HG03064 (cell line): ENCODE results near the gene ZNF99.
"Not testable (repeated sequence)": the region's sequence is repeated elsewhere in the genome, so short reads cannot be mapped to it uniquely, and the experiment has no call there.

Source experiments
- ATAC-seq: cut with Tn5 transposase; IDR thresholded peaks from one replicate; pipeline ENCODE4 v1.9.1; 2021; ENCODE audit warnings: low read depth; ENCODE audit not compliant: unreplicated experiment

Gene ZNF99

DNA sequence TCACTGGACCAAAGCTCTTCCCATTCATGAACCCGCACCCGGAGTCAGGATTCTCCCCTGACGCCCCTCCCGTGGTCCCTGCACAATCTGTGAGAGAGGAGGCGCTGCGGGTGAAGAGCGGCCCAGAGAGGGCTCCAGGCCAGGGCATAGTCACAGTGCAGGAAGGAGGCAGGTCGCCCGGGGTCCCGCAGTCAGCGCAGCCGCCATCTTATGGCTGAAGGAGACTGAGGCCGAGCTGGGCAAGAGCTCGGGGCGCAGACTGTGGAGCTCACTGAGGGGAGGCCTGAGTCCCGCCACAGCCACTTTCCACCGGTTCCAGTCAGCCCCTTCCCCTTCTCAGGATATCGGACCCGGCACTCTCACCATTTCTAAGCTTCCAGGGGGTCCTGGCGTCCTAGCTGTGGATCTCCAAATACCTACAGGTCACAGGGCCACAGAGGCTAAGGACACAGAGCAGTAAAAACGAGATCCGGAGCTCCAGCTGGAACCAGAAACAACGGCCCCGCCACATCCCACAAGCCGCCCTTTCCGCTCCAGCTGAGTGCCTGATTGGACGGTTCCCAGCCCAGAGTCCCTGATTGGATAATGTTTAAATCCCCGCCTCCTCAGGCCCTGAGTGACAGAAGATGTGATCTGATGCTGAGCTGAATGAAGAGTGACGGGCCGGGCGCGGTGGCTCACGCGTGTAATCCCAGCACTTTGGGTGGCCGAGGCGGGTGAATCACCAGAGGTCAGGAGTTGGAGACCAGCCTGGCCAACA is at the start of gene ZNF99:
Gene ZNF99 (minus strand): TSS at position 501 of the 760 bp plus-strand sequence. CDS start 135 bp downstream, at position 366.
- ATAC-seq, result no peak

DNA sequence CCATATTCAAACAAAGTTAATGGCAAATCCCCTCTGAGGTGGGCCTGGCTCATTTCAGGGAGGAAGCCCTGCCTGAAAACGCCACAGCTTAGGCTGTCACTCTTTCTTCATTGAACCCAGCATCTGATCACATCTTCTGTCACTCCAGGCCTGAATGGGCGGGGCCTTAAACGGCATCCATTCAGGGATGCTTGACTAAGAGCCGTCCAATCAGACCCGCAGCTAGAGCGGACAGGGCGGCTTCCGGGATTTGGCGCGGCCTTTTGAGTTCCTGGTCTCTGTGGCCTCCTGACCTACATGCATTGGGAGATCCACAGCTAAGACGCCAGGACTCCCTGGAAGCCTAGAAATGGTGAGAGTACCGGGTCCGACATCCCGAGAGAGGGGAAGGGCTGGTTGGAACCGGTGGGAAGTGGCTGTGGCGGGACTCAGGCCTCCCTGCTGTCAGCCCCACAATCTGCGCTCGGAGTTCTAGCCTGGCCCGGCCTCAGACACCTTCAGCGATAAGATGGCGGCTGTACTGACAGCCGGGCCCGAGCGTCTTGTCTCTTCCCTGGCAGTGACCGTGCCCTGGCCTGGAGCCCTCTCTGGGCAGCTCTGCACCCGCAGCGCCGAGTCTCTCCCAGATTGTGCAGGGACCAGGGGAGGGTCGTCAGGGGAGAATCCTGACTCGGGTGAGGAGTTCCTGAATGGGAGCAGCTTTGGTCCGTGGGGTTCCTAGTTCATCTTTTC is 48.2 kb upstream of the ZNF99 start, which contains the start of gene ZNF723:
Gene ZNF723 (plus strand): TSS at position 261 of the 732 bp plus-strand sequence. CDS start 89 bp downstream, at position 350.
- no peak for ATAC-seq

GRCh38 chr19:22831211-22831610 is 47.3 kb upstream of the ZNF99 start:
- no peak for ATAC-seq

DNA sequence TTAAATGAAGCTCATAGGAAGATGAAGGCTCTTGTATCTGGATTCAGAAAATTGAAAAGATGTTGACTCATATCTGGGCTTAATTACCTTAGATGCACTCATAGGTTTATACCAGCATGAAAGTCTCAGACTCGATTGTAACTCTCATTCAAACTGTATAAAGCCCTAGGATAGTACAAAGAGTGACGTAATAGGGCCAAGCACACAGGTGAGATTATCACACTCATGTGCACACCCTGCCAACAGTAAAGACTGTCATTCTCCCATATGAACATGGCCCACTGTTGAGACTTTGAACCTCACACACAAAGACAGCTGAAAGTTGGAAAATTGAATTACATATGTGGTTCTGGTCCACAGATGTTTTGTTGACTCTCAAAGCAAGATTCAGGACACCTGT is 30.2 kb upstream of the ZNF99 start:
- ATAC-seq, result no peak

- ATAC-seq, result no peak
These were observed 23.3 kb upstream of the ZNF99 start for GRCh38 chr19:22807061-22807835.

GRCh38 chr19:22806418-22806817 is 22.5 kb upstream of the ZNF99 start:
- no peak for ATAC-seq

GRCh38 chr19:22797040-22797439 is 13.1 kb upstream of the ZNF99 start:
- ATAC-seq, result no peak

- not testable (repeated sequence) for ATAC-seq
These were observed 8.9 kb upstream of the ZNF99 start for GRCh38 chr19:22792863-22793262.

GRCh38 chr19:22735911-22736645 is 47.9 kb downstream of the ZNF99 start:
- ATAC-seq, result no peak

DNA sequence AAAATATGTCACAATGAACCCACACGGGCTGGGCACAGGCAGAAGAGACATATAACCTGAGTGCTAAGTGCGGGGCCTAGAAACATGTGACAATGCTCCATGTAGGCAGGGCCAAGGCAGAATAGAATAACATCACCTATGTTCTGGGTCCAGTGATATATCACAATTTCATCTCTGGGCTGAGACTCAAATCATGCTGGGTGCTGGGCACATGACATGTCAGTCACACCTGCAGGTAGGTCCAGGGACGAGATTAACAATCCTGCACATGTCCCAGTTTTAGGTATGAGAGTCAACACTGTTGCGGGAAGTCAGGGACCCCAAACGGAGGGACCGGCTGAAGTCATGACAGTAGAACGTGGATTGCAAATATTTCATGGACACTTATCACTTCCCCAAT is 50.3 kb downstream of the ZNF99 start:
- no peak for ATAC-seq

GRCh38 chr19:22728214-22728613 is 55.7 kb downstream of the ZNF99 start:
- ATAC-seq, result not testable (repeated sequence)

GRCh38 chr19:22721533-22721932 is 62.4 kb downstream of the ZNF99 start:
- not testable (repeated sequence) for ATAC-seq

DNA sequence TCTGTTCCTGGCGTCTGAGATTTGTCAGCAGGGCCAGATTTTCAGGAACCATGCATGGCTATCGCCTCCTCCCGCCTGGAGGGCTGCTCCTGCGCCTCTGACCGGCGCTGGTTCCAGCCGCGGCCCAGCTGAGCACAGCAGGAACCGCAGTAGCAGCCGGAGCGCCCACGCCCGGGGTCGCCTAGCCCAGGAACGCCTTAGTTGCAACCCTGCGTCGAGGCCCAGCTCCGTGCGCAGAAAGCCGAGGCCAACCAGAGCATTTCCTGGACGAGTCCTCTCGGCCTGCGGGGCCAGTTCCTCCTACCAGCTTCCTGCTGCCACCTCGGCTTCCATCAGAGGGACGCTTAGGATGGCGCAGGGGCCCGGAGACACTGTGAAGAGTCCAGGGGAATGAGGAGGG is 75.0 kb downstream of the ZNF99 start:
- no peak for ATAC-seq

DNA sequence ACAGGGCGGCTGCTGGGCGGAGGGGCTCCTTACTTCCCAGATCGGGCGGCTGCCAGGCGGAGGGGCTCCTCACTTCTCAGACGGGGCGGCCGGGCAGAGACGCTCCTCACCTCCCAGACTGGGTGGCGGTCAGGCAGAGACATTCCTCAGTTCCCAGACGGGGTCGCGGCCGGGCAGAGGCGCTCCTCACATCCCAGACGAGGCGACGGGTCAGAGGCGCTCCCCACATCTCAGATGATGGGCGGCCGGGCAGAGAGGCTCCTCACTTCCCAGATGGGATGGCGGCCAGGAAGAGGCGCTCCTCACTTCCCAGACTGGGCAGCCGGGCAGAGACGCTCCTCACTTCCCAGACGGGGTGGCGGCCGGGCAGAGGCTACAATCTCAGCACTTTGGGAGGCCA is 80.9 kb downstream of the ZNF99 start:
- ATAC-seq, result not testable (repeated sequence)

DNA sequence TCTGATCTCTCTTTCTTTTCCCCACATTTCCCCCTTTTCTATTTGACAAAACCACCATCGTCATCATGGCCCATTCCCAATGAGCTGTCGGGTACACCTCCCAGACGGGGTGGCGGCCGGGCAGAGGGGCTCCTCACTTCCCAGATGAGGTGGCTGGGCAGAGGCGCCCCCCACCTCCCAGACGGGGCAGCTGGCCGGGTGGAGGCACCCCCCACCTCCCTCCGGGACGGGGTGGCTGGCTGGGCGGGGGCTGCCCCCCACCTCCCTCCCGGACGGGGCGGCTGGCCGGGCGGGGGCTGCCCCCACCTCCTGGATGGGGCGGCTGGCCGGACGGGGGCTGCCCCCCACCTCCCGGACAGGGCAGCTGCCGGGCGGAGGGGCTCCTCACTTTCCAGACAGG is 81.3 kb downstream of the ZNF99 start:
- ATAC-seq, result not testable (repeated sequence)
